HG02870 (cell line): ENCODE results near the gene PDE1C.
"Not testable (repeated sequence)": the region's sequence is repeated elsewhere in the genome, so short reads cannot be mapped to it uniquely, and the experiment has no call there.

Experiments used
- ATAC-seq: cut with Tn5 transposase; IDR thresholded peaks from one replicate; pipeline ENCODE4 v1.9.1; 2021; ENCODE audit warnings: mild to moderate bottlenecking, moderate library complexity; ENCODE audit not compliant: unreplicated experiment

PDE1C gene

DNA sequence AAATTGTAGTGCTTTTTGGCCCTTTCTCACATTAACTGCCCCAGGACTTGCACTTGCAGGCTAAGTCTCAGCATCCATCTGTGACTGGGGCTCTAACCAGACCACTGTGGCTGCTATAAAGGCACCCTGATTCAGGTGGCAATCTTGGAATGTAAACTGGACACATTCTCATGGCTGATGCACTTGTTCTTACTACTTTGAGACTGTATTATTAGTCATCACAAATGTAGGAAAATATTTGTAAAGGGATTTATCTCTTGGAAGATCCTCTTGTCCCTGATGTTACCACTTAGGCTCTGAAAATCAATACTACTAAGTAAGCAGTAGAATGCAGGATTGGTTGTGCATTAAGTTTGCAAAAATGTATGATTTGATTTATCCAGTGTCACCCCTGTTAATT, 25.0 kb downstream of the PDE1C start:
- ATAC-seq, result no peak

DNA sequence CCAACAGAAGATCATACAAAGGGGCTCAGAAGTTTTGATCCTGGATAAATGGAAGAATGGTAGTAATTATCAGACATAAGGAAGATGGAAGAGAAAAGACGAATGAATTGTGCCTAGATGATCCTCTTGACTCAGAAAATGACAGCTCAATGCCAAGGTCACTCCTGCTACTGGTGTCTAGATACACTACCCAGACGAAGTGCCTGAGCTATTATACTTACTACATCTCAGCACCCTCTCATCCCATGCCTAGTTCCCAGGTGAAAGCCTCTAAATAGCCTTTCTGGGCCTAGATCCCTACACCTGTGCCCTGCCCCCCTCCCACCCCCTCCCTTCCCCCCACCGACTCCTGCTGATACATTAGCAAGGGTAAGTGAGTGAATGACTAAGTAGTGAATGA, 25.5 kb downstream of the PDE1C start:
- ATAC-seq, result no peak

DNA sequence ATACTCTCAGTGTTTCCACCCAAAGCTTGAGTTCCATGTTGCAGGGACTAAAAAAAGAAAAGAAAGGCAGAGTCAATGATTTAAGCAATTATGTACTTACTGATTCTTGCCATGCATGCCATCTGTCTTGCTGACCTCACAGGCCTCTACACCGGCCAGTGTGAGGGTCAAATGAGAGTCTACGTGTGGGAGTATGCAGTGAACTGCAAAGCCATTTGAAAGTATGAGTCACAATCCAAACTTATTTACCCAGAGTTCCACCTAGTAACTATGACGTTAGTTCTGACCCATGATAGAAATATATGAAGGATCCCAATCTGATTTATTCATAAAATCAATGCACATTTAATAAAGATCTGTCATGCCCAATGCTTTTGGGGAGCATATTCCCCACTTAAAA, 26.5 kb downstream of the PDE1C start:
- ATAC-seq, result no peak

DNA sequence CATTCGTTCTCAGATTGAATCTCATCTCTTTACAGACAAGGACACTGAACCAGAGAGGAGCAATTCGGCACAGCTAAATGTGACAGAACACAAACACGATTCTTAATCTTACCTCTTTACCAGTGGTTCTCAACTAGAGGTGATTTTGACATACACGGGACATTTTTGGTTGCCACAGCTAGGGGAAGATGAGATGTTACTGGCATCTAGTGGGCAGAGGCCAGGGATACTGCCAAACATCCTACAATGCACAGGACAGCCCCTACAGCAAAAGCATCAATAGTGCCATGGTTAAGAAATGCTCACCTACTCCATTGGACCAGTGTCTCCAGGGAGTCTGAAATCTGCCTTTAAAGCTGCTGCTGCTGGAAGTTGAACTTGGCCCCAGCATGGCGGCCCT, 27.3 kb downstream of the PDE1C start:
- no peak for ATAC-seq

DNA sequence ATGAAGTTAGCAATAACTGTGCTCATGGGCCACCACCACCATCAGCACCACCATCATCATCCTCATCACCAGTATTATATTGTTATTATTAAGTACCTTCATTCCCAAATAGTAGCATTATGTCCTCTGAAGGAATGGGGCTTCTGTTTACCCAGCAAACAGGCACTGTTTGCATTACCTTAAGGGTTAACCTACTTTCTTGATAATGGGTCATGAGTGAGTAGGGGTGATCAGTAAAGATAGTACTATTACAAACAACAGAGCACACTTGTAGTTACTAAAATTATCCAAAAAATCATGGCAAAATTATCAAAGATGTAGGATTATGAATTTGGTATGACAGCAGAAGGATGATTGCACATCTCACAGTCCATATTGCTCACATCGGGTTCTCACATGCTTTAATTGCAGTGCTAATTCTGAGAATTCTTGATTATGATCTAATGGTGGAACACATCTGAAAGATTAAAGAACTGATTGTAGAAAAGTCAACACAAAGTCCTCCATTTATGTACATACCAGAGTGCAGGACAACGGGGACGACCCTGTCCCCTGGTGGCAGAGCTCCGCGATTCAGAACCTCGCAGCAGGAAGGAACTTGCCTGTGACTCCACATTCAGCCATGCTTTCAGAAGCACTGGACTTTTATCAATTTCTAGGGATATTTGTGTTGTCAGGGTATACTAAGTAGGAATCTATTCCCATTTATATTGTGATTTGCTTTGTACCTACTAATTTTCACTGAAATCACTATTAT, 31.0 kb downstream of the PDE1C start:
- no peak for ATAC-seq

DNA sequence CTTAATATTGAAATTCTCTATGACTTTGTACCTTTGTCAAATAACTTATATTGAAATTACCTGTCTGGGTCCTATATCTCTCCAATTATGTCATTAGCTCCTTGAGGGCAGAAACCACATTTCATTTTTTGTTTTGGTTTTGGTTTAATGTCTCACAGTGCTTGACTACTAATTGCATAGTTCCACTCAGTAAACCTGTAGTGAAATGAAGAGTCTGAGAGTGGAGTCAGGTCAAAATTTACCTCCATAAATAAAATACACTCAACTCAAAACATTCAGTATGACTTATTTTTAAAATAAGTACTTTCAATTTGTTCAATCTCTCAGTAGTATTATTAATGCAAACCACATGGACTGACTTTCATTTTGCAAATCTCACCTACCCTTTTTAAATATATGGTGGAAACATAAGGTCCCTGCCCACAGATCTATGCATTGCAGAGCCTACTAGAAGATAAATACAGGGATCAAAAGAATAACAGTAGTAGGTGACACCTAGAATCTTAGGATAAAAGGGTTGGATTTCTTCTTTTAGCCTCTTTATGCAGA, 32.5 kb downstream of the PDE1C start:
- peak; percentile 89 for ATAC-seq

DNA sequence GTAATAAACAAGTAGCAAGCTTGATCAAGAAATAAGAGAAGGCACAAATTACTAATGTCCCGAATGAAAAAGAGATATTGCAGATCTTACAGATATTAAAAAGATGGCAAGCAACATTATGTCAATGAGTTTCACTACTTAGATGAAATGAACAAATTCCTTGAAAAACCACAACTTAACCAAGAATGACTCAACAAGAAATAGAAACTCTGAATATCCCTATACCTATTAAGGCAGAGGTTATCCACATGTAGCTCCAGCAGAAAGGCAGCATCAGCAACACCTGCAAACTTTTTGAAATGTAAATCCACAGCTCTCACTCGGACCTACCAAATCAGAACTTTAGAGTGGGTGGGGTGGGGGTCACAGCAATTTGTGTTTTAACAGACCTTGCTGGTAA, 33.6 kb downstream of the PDE1C start:
- ATAC-seq, result peak; percentile 40

DNA sequence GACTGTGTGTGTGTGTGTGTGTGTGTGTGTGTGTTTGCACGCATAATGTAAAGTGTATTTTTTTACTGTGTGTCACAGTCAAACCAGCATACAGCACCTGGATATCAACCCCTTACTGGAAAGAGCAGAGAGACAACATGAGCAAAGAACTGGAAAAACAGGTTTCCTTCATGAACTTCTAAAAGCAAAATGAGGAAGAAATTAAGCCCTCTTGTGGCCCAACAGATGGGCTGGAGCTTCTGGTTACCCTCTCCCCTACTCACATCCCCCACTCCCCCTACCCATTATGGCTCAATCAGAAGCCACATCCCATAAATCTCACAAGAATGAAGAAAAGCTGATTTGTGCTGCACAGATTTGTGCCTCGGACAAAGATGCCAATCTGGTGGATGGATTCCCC, 36.2 kb downstream of the PDE1C start:
- ATAC-seq, result no peak

DNA sequence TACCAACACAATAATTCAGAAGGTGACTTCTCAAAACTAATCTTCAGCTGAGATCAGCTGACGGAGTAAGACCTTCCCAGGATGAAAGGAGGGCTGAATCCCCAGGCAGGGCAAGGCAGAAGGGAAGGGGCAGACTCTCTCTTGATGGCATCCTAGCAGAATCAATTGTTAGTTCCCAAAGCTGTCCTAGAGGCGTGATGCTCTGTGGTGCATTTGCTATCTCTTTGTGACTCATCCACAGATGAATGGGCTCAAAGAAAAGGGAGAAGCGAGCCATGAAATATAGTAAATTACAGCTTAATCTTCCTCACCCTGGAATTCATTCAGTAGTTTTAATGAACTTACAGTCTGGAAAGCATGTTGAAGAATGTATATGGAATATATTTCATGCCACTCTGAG, 37.2 kb downstream of the PDE1C start:
- ATAC-seq, result no peak

DNA sequence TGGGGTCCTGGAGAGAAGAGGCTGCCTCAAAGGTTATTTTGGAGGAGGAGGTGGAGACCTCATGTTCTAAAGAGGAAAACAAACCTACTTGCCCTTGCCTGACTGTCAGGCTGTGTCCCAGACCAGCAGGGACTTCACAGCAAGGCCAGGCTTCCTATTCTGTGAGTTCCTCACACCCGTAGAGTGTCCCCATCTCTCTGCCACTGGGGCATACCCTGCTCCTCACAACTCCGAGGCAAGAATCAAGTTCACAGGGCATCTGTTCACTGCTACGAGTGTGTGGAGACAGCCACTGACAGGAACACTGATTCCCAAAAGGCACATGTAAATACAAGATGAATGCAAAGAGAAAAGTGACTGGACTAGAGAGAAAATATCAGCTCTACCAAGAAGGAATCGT, 38.0 kb downstream of the PDE1C start:
- ATAC-seq, result no peak

DNA sequence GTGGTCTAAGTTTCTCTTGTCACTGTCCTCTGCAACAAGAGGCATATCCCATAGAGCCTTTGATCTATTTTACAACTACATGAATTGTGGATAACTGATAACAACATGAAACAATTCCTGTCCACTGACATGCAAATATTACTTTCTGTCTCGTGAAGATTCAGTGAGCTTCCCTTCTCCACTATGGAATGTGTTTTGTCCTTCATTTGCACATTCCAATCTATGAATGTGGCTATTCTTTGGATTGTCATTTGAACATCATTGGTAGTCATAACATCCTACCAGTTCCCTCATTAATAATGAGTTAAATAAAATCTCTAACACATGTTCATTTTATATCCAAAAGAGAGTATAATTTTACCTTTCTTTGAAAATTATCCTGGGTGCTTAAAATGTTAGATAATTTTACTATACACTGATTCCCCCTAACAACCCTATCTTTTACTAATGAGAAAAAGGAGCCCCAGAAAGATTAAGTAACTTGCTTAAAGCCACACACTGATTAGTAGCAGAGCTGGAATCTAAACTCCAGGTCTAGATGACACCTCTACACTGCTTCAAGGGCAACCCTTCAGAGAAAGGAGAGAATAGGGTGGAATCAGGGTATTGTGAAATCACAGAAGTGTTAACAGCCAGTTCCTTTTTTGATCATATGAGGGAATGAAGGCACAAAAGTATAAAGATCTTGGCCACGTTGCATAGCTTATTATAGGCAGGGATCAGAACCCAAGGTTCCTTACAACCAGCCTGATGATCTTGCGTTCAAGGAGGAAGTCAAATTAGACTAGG, 39.1 kb downstream of the PDE1C start:
- ATAC-seq, result no peak

DNA sequence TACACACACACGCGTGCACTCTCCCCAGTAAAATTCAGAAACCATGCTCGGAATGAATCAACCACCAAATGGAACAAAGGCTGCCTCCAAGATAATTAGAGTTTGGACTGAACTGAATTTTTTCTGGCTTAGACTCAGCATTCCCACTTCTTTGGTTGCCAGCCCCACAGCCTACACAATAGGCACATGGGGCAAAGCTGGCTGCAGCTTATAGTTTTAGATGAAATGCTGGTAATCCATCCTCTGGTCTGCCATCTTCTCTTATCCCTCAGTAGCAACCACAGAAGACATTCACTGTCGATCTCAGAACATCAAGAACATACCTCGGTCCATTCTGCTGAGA, 44.2 kb downstream of the PDE1C start:
- no peak for ATAC-seq

DNA sequence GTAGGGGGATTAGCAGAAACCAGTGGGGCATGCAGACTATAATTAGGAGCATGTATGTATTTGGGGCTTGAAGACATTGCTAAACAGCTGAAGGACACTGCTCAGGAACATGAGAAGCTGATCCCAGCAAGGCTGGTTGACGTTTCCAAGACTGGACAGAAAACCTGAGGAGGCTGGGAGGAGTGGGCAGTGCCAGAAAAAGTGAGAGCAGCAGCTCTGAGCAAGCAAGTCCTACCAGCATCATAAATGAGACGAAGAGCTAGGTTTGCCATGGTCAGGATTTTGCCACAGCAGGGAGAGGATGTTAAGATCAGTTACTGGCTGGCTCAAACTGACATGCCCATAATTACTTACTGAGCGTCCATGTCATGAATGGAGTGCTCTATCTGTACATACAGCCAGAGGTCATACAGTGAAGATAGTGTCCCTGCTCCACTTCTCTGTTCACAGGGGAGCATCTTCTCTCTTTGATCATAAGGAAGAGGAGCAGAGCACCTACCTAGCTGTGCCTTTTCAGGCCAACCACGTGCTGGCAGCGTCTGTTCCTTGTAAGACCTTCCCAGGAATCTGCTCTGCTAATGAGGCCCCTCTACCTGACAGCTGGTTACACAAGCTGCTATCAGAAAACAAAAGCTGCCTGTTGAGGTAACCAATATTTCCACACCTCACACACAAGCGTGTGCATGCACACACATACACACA, 44.7 kb downstream of the PDE1C start:
- no peak for ATAC-seq

DNA sequence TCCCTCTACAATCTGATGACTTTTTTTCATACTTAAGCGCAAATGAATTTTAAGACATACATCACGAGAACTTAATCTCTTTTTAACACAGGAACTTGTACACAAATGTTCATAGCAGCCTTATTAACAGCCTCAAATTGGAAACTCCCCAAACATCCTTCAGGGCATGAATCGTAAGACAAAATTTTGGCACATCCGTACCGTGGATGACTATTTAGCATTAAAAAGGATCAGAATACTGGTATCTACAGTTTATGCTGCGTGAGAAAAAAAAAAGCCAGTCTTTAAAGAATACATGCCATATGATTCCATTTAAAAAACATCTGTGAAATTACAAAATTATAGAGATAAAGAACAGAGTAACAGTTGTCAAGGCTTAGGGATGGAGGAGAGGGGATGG, 46.8 kb downstream of the PDE1C start:
- ATAC-seq, result no peak

DNA sequence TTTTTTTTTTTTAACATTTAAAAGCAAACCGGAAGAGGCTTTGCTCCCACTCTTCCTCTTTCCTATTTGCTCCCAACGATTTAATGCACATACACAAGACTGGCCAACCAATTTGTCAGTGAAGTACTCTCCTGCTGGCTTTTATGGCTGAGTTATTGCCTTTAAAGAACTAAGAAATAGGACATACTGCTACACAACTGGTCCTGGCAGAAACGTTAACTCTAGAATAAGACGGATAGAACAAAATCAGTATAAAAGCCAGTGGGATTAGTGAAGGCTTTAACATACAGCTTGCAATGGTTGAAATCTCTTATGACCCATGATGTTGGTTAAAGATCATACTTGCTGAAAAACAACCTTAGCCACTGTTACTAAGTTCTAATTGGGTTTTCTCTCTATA, 47.2 kb downstream of the PDE1C start:
- ATAC-seq, result no peak

DNA sequence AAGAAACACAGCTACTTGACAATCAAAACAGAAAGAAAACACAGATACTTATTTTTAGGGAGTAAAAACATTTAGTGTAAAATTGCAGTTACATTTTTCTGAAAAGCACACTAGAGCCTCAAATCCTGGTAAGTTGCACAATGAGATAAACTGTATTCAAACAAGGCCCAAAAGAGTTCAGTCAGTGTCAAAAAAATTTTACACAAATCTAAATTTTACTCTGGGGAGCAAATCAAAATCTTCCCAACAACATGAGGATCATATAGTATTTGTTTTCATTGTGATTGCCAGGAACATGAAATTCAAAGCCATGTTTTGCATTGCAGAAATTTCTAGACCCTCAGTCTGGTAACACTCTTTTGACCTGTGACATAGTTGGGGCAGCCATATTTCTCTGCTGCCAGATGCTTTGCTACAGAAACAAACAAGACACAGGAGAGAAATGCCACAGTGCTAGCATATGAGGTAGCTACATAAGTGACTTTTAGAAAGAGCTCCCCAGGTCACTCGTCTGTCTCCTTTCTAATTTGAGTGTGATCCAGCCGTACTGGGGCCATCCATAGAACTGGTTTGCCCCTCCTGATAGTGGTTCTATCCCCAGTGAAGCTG, 49.6 kb downstream of the PDE1C start:
- ATAC-seq, result no peak

DNA sequence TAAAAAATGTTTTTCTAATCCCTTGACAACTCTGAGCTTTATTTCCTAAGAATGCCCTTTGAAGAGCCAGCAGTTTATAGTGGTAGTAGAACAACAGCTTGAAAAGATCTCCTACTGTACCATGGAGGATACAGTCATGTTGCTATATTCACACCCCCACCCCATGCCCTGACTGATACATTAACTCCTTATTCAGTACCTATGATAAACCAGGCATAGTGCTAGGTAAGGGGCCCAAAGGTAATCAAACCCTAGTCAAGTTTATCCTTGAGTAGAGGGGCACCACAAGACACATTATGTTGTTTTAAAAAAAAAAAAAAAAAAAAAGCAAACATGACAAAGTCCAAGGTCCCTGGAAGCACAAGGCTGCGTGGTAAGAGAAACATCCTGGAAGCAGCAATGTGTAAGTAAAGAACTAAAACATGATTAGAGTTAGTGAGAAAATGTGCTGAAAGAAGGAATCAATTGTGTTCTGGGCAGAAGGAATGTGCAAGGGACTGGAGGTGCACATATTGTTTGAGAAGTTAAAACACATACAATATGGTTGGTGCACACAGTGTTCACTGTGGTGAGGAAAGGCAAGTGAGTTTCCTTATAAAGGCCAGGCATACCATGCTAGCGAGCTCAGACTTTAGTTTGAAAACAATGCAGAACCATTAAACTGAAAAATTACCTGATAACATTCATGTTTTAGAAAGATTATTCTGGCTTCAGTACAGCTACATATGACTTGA, 51.2 kb downstream of the PDE1C start:
- ATAC-seq, result no peak

DNA sequence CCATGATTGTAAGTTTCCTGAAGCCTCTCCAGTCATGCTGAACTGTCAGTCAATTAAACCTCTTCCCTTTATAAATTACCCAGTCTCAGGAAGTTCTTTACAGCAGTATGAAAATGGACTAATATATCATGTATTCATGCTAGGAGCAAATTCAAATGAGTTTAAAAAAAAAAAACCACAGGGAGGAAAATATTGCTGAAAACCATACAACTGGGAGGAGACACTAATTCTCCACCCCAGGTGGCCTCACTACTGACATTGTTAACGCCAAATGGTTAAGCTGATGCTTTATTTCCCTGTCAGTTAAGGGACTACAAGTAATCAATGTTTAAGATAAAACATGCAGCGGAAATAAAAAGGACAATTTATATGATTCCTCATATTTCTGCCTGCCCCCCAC, 55.1 kb downstream of the PDE1C start:
- ATAC-seq, result no peak

DNA sequence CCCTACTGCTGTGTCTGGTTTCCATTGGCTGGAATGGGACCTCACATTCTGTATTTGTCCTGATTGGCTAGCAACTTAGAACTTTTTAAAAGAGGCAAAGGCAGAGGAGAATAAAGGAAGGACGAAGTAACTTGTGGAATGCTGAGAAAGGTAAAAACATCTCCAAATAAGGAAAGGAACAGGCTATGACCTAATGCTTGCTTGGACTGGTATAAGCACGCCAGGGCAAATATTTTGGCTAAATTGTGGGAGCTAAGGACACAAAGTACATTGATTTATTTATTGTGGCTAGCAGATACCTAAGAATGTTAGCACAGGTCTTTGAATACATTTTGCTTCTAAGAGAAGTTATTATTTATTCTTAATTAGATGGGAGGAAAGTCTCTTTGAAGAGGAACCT, 56.7 kb downstream of the PDE1C start:
- not testable (repeated sequence) for ATAC-seq

DNA sequence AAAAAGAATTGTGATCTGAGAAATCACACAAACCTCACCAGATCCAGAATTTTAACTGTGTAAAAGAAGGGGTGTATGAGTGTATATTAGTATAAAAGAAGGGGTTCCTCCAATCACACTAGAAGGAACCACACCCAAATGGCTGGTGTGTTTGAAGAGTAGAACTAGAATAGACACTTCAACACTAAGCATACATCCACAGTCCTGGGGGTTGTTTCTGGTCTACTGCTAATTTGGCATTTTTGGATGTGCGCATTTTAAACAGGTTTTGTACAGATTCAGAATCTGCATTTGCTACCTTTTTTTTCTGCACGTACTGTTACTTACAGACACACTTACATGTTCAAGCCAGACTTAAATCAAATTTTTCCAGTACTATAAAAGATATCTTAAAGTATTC, 64.6 kb downstream of the PDE1C start:
- no peak for ATAC-seq

DNA sequence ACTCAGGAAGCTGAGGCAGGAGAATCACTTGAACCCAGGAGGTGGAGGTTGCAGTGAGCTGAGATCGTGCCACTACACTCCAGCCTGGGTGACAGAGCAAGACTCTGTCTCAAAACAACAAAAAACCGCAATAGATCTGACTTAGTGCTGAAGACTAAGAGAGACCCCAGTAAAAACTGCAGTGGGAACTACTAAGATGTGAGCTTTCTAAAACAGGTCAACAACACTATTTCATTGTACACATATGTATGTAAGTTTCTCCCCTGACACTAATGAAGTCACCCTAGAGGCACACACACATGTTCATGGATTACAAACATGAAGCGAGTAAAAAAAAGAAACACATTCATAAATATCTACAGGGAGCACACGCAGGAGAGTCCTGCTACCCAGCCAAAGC, 68.3 kb downstream of the PDE1C start:
- ATAC-seq, result no peak
